Colon (tissue), 2 donors: ENCODE results near the gene TMED1.
"Not testable (repeated sequence)": the region's sequence is repeated elsewhere in the genome, so short reads cannot be mapped to it uniquely, and the experiment has no call there.

Experiments used
- FAIRE-seq: peaks from 2 replicates; lab custom pipeline; 2012; peaks lifted over from hg19 to GRCh38; lab: Jason Lieb, UNC
- donor health status: control.
- donor health status: control.

The TMED1 gene

GRCh38 chr19:10835754-10836478 is at the start of gene TMED1:
TSS of gene TMED1 (minus strand) at chr19:10836212. CDS start at chr19:10836191, 21 bp downstream.
- no peak for FAIRE-seq

- FAIRE-seq, result no peak
These were observed 49.5 kb upstream of the TMED1 start for GRCh38 chr19:10885201-10886169.

GRCh38 chr19:10884274-10884673 is 48.3 kb upstream of the TMED1 start:
- no peak for FAIRE-seq

- no peak for FAIRE-seq
These were observed 46.1 kb upstream of the TMED1 start for GRCh38 chr19:10882108-10882457.

GRCh38 chr19:10881403-10882107 is 45.5 kb upstream of the TMED1 start:
- FAIRE-seq, result no peak

GRCh38 chr19:10878253-10878652 is 42.2 kb upstream of the TMED1 start:
- FAIRE-seq, result no peak

- FAIRE-seq, result not testable (repeated sequence)
These were observed 41.6 kb upstream of the TMED1 start for GRCh38 chr19:10877608-10878007.

GRCh38 chr19:10876459-10877240 is 40.6 kb upstream of the TMED1 start:
- no peak for FAIRE-seq

GRCh38 chr19:10874024-10874423 is 38.0 kb upstream of the TMED1 start:
- no peak for FAIRE-seq

- FAIRE-seq, result no peak
These were observed 36.6 kb upstream of the TMED1 start for GRCh38 chr19:10872546-10873107.

- no peak for FAIRE-seq
These were observed 35.9 kb upstream of the TMED1 start for GRCh38 chr19:10871711-10872545.

- no peak for FAIRE-seq
These were observed 35.1 kb upstream of the TMED1 start, which contains the start of gene CARM1 for GRCh38 chr19:10870955-10871603. TSS of gene CARM1 (plus strand) at chr19:10871553. CDS start at chr19:10871703, 150 bp downstream.

GRCh38 chr19:10870501-10870954 is 34.5 kb upstream of the TMED1 start:
- no peak for FAIRE-seq

GRCh38 chr19:10869872-10870311 is 33.9 kb upstream of the TMED1 start:
- not testable (repeated sequence) for FAIRE-seq

- FAIRE-seq, result no peak
These were observed 33.0 kb upstream of the TMED1 start for GRCh38 chr19:10868872-10869547.

- no peak for FAIRE-seq
These were observed 30.5 kb upstream of the TMED1 start for GRCh38 chr19:10866495-10866894.

- FAIRE-seq, result no peak
These were observed 28.5 kb upstream of the TMED1 start for GRCh38 chr19:10864538-10864899.

GRCh38 chr19:10863107-10863717 is 27.2 kb upstream of the TMED1 start:
- no peak for FAIRE-seq
